Retina (tissue), 1 donor: ENCODE data around the gene LKAAEAR1.

Experiments
- DNase-seq: peaks from one replicate; pipeline ENCODE4 v3.0.0-alpha.2; 2016

The LKAAEAR1 gene

DNA sequence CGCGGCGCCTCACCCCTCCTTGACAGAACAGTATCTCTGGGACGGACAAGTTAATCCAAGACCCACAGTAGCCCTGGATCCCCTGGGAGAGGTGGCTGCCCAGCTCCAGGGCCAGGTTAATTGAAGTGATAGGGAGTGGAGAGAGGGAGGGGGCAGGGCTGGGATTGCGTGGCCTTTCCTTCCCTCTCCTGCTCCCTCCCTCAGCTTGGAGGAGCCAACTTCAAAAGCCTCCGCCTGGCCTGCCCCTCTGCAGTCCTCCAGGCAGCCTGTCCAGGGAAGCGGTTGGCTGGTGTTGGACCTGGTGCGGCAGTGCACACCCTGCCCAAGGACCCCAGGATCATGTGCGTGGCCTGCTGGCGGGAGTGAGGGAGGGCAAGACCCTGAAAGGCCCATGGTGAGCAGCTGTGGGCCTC, 48.3 kb downstream of the LKAAEAR1 start, which contains the start of gene C20orf204:
C20orf204 (plus strand) TSS at position 250 of the 413 bp plus-strand sequence; CDS start at position 392, 142 bp downstream.
- DNase-seq: no peak

DNA sequence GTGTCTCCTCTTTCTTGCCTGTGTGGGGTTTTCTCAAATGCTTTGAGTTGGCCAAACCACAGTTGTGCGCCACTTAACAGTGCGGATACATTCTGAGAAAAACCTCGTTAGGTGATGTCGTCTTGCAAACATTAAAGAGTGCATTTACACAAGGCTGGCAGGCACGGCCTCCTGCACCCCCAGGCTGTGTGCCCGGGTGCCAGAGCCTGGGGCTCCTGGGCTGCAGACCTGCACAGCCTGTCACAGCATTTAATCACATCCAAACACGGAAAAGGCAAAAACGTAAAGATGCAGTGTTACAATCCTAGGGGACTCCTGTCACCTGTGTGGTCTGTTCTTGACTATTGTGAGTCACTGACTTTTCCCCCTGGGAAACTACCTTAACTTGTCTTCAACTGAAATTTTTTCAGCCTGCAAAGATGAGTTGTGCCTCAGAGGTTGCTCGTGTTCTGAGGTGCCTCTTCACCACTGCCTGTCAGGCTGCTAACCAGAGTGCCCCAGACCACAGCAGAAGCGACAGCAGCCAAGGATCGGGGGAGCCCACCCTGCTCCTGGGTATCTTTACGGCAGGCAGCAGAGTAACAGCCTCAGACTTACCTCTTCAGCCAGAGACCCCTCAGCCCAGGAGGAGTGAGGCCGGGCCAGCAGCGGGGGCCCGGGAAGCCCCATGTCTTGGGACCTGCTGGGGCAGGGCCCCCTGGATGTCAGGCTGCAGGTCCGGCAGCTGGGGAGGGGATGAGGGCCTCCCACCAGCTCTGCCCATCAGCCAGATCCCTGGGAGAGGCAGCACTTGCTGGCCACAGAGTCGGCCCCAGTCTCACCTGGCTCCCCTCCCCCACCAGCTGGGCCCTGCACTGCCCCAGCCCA, 48.9 kb downstream of the LKAAEAR1 start:
- DNase-seq: no peak

DNA sequence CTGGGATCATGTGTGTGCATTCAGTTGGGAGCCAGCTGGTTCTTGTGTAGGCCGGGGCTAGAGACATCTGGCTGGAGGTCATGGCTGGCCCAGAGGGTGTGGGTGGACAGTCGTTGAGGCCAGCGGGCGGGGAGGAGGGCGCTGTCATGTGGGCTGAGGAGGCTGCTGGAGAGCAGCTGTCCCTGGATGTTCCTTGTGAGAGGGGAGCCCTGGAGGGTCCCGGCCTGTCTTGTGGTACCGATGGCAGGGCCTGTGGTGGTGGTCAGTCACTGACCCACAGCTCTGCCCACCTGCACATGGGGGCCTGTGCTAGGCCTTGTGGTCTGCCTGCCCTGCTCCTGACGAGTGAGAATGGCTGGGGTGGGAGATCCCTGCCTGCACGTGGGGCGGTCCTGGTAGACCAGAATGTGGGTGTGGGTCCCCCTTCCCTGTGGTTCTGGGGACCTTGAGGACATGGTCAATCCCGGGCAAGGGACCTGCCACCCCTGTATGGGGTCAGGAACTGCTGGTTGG, 50.2 kb downstream of the LKAAEAR1 start:
- no peak for DNase-seq
